GM21619 (cell line): Measurements from ENCODE around the gene GLP1R.

Source experiments
- ATAC-seq: cut with Tn5 transposase; IDR thresholded peaks from one replicate; pipeline ENCODE4 v1.9.1; 2021; ENCODE audit not compliant: unreplicated experiment

The GLP1R gene

DNA sequence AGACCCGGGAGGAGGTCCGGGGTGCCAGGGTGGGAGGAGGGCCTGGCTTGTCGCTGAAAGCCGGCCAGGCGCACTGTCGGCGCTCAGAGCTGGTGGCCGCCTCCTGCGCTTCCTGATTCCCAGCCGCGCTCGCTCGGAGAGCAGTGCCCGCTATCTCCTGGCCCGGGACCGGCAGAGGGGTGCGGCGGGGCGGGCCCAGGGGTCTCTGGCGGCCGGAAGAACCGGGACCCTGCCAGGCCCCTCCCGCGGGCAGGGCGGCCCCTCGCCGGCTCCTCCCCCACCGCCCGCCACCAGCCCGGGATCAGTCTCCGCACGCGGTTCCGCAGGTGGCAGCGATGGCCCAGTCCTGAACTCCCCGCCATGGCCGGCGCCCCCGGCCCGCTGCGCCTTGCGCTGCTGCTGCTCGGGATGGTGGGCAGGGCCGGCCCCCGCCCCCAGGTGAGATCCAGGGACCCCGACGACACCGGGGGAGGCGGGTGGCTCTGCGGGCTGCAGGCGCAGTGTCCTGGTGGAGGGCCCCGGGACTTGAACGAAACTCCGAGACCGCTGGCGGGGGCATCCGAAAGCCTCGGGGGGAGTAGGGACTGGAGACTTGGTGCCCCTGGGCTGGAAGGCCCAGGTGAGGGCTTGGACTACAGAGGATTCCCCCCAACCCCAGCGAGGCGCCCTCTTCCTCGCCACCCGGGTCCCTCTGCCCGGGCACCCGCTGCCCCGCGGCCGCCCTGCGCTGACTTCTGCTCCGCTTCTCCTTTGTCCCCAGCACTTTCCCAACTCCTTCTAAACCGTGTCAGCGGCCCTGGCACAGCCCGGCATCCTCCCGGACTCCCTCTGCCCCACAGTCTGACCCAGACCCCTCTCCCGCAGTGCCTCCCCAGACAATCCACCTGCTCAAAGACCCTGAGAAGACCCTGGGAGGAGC, at the start of gene GLP1R:
Gene GLP1R, plus strand, starts transcription at position 301 of the 919 bp plus-strand sequence. Its CDS starts 60 bp downstream, at position 361.
- ATAC-seq = no peak

GRCh38 chr6:39003072-39003471, 45.5 kb upstream of the GLP1R start:
- no peak for ATAC-seq

GRCh38 chr6:39003492-39003891, 45.1 kb upstream of the GLP1R start:
- no peak for ATAC-seq

DNA sequence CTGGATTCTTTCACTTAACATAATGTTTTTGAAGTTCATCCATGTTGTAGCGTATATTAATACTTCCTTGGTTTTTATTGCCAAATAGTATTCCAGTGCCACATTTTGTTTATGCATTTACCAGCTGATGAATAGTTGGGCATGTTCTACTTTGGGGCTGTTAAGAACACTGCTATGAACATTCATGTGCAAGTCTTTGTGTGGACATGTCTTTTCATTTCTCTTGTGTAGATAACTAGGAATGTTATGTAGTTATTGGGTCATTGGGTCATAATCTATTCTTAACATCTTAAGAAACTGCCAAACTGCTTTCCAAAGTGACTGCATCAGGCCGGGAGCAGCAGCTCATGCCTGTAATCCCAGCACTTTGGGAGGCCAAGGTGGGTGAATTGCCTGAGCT, 43.8 kb upstream of the GLP1R start:
- ATAC-seq = no peak

DNA sequence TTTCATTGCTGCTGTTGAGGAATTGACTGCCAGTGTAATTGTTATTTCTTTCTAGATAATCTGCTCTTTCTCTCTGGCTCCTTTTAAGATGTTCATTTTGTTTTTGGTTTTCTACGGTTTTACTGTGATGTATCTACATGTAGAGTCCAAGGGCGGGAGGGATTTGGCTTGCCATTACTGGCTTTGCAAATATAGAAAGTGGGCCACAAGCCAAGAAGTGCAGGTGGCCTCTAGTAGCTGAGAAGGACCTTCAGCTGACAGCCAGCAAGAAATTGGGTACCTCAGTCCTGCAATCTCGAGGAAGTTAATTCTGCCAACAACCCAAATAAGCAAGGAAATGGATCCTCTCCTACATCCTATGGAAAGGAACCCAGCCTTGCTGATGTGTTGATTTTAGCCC, 42.8 kb upstream of the GLP1R start:
- no peak for ATAC-seq

GRCh38 chr6:39007575-39007974, 41.0 kb upstream of the GLP1R start:
- no peak for ATAC-seq

DNA sequence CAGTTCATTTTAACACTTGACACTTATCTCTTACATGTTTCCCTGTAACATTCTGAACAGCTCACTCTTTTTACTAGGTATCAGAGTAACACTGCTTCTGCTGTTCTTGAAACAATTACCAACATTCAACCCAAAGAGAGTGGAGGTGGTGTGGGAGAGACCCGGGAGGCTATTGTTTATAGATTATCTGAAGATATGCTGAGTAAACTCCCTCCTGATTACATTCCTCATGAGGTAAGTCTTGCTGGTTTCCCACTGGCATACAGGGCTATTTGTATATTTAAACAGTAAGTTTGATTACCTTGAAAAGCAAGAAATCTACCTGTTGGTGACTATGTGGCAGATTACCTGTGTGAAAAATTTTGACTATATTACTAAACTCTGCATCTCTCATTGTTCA, 39.8 kb upstream of the GLP1R start:
- no peak for ATAC-seq

GRCh38 chr6:39009476-39009875, 39.1 kb upstream of the GLP1R start:
- no peak for ATAC-seq

- no peak for ATAC-seq
Observed at GRCh38 chr6:39016839-39017546, 31.6 kb upstream of the GLP1R start.

GRCh38 chr6:39017547-39017880, 31.1 kb upstream of the GLP1R start:
- no peak for ATAC-seq

DNA sequence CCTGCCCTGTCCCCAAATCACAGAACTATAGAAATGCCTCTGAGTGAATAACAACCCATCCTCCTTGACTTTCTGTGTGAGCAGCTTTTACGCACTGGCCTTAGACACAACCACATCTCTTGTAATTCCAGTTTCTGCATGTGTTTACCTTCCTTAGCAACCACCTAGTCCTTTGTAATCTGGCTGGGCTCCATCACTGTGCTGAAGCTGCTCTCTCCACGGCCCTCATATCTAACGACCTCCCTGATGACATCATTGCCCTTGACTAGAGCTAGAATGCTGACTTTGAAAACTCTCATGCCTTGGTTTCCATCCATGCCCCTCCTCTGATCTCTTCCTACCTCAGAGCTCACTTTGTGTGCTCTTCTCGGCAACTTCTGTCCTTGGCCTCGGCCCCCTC, 30.5 kb upstream of the GLP1R start:
- ATAC-seq = no peak

DNA sequence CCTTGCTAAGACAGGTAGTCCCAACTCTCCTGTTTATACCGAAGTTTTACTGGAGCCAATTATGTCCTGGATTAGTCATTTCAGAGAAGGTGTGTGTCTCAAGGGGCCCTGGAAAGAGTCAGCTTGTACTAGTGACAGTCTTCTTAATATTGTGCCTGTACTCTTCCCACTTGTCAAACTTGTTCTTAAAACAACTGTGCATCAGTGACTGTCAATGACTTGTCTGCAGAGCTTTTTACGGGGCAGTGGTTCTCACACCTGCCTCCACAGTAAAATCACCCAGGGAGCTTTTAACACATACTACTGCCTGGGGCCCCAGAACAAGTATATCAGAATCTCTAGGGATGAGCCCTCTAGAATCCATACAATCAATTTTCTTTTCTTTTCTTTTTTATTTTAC, 28.4 kb upstream of the GLP1R start:
- ATAC-seq = no peak

GRCh38 chr6:39021041-39021440, 27.5 kb upstream of the GLP1R start:
- ATAC-seq = no peak

GRCh38 chr6:39021779-39022178, 26.8 kb upstream of the GLP1R start:
- no peak for ATAC-seq

GRCh38 chr6:39026175-39026574, 22.4 kb upstream of the GLP1R start:
- no peak for ATAC-seq

- ATAC-seq = peak; percentile 64
Observed at GRCh38 chr6:39029156-39030011, 19.2 kb upstream of the GLP1R start.

DNA sequence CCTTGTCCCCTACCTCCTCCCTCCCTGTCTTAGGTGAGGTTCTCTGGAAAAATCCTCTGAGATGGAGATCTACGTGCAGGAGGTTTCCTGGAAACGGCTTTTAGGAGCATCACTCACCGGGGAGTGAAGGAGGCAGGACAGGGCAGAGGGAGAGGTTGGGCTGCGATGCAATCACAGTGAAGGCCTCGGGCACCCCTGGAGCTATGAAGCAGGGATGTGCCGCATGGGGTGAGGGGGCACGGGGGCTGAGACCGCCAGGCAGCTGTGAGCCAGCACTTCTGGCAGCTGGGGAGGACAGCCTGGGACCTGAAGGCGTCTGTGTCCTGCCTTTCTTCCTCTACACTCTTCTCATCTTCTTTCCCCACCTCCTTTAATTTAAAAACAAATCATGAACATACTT, 12.9 kb upstream of the GLP1R start:
- no peak for ATAC-seq

DNA sequence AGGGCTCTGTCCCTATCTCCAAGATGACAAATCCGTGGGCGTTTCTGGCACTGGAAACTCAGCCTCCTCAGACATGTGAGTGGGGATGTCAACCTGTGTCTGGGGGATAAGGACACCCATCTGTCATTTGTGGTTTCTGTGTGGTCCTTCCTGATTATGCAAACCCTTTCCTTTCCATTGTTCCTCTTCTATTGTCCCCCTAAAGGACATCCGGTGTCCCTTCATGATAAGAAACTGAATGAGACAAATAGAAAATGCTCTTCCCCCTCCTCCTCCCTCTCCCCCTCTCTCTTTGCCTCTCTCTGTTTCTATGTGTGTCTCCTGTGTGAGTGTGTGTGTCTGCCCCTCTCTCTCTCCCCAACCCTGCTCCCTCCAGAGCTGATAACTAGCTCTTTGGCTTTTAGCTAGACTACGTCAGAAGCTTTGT, 11.5 kb upstream of the GLP1R start:
- no peak for ATAC-seq

DNA sequence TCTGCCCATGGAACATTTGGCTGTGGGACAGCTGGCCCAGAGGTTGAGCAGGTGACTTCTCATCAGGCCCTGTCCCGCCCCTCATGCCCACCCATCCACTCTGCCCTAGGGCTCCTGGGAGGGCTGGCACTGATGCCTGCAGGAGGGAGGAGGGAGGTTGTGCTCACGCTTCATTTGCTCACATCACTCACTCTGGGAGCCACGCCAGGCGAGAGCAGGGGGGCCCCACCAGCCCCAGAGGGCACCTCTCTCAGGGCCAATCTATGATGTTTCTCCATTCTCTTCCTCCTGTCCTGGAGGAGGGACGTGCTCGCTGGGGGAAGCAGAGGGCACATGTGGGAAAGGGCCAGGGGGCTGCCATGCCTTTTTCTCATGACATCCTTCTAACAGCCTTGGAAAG, 10.9 kb upstream of the GLP1R start:
- no peak for ATAC-seq

- ATAC-seq = no peak
Observed at GRCh38 chr6:39040080-39040673, 8.4 kb upstream of the GLP1R start.

DNA sequence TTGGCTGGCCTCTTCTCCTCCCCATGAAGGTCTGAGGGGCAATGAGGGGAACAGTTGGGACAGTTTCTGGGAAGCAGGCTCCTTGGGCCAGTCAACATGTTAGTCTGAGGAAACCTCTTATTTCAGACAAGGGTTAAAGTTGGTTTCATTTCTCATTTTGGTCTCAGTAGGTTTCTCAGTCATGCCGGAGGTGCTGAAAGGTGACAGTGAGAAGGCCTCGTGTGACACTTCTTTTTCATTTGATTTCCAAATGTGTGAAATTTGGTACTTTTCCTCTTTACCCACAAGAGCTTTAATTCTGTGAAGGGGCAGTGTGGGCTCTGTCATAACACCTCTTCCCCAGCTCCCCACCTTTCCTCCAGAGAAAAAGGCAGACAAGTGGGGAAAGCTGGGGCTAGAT, 7.5 kb upstream of the GLP1R start:
- ATAC-seq = no peak
